ENCODE measurements around the gene LARGE1. TPM values are rescaled to one million over a fixed set of nuclear protein-coding genes. Genes with fewer than 3 reads are reported as not detected.
A peak's percentile ranks its signal among the peaks of the same experiment; 100 is the strongest.

The LARGE1 gene
- total and polyA plus RNA-seq, 2 of the 13 experiments (the other 11 are each of a cell fraction or from before 2014, with no cell fraction given): 8.4 to 11.0 TPM

- TF ChIP-seq SATB2 (CRISPR knock-in tag; IDR thresholded peaks at IDR 0.05) (peak; percentile 69; the same call in 1 of the 2 replicates), HOXA3 (CRISPR knock-in tag; IDR thresholded peaks at IDR 0.05) (peak; percentile 69), RXRA (CRISPR knock-in tag; IDR thresholded peaks at IDR 0.05) (peak; percentile 99), MATR3 (CRISPR knock-in tag; IDR thresholded peaks at IDR 0.05) (no peak), HMG20A (CRISPR knock-in tag; IDR thresholded peaks at IDR 0.05; ENCODE audit: borderline replicate concordance) (peak; percentile 67; the same call in 1 of the 2 replicates), MAF1 (CRISPR knock-in tag; IDR thresholded peaks at IDR 0.05; ENCODE audit: borderline replicate concordance) (0 out of 2 replicates have a peak, but pooled peaks have one; percentile 68), MEIS1 (CRISPR knock-in tag; IDR thresholded peaks at IDR 0.05; ENCODE audit: borderline replicate concordance) (peak; percentile 60; the same call in 1 of the 2 replicates), WIZ (CRISPR knock-in tag; IDR thresholded peaks at IDR 0.05) (peak; percentile 31; the same call in 1 of the 2 replicates), RNF219 (CRISPR knock-in tag; IDR thresholded peaks at IDR 0.05) (peak; percentile 48; the same call in 1 of the 2 replicates), KLF6 (CRISPR knock-in tag; IDR thresholded peaks at IDR 0.05) (no peak), HNRNPUL1 (IDR thresholded peaks at IDR 0.05; ENCODE audit: low read depth, low read length) (peak; percentile 64; the same call in 1 of the 2 replicates), ZNF615 (CRISPR knock-in tag; IDR thresholded peaks at IDR 0.05; ENCODE audit: borderline replicate concordance) (0 out of 2 replicates have a peak, but pooled peaks have one; percentile 90), PRPF4 (IDR thresholded peaks at IDR 0.05; ENCODE audit: low read depth, low read length, poor library complexity, severe bottlenecking) (no peak)
- TF ChIP-seq, protein P1, sequence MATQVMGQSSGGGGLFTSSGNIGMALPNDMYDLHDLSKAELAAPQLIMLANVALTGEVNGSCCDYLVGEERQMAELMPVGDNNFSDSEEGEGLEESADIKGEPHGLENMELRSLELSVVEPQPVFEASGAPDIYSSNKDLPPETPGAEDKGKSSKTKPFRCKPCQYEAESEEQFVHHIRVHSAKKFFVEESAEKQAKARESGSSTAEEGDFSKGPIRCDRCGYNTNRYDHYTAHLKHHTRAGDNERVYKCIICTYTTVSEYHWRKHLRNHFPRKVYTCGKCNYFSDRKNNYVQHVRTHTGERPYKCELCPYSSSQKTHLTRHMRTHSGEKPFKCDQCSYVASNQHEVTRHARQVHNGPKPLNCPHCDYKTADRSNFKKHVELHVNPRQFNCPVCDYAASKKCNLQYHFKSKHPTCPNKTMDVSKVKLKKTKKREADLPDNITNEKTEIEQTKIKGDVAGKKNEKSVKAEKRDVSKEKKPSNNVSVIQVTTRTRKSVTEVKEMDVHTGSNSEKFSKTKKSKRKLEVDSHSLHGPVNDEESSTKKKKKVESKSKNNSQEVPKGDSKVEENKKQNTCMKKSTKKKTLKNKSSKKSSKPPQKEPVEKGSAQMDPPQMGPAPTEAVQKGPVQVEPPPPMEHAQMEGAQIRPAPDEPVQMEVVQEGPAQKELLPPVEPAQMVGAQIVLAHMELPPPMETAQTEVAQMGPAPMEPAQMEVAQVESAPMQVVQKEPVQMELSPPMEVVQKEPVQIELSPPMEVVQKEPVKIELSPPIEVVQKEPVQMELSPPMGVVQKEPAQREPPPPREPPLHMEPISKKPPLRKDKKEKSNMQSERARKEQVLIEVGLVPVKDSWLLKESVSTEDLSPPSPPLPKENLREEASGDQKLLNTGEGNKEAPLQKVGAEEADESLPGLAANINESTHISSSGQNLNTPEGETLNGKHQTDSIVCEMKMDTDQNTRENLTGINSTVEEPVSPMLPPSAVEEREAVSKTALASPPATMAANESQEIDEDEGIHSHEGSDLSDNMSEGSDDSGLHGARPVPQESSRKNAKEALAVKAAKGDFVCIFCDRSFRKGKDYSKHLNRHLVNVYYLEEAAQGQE (IDR thresholded peaks at IDR 0.05; ENCODE audit: borderline replicate concordance in 1 of 2, low read depth in 1 of 2, low read length in 2 of 2): peak in 1 of 2 experiments; percentile 71; a peak in 1 of 4 replicates
- TF ChIP-seq, protein P2, sequence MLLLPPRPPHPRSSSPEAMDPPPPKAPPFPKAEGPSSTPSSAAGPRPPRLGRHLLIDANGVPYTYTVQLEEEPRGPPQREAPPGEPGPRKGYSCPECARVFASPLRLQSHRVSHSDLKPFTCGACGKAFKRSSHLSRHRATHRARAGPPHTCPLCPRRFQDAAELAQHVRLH (CRISPR knock-in tag; IDR thresholded peaks at IDR 0.05; ENCODE audit: borderline replicate concordance, low read depth): peak; percentile 63
- TF ChIP-seq, protein P3, sequence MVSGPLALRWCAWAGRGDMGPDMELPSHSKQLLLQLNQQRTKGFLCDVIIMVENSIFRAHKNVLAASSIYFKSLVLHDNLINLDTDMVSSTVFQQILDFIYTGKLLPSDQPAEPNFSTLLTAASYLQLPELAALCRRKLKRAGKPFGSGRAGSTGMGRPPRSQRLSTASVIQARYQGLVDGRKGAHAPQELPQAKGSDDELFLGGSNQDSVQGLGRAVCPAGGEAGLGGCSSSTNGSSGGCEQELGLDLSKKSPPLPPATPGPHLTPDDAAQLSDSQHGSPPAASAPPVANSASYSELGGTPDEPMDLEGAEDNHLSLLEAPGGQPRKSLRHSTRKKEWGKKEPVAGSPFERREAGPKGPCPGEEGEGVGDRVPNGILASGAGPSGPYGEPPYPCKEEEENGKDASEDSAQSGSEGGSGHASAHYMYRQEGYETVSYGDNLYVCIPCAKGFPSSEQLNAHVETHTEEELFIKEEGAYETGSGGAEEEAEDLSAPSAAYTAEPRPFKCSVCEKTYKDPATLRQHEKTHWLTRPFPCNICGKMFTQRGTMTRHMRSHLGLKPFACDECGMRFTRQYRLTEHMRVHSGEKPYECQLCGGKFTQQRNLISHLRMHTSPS (CRISPR knock-in tag; IDR thresholded peaks at IDR 0.05; ENCODE audit: low read depth): peak; percentile 96
These were observed 380.1 kb downstream of the LARGE1 start (continued) for GRCh38 chr22:33539902-33540751.
